H9 (cell line): ENCODE measurements around the gene CSF2. TPM values are rescaled to one million over a fixed set of nuclear protein-coding genes. Genes with fewer than 3 reads are reported as not detected.

Source experiments
- DNase-seq: peaks from one replicate; pipeline ENCODE4 v3.0.0-alpha.2; 2017
- H2AFZ ChIP-seq: one replicate; pipeline ENCODE4 v1.6.1; 2013; ENCODE audit warnings: mild to moderate bottlenecking, low read length, control low read depth, moderate library complexity
- H2AK5ac ChIP-seq: 2 replicates; pipeline ENCODE4 v1.6.1; 2013; ENCODE audit warnings: low read length, control low read depth, mixed read lengths; ENCODE audit not compliant: insufficient read length
- H2BK120ac ChIP-seq: one replicate; pipeline ENCODE4 v1.6.1; 2013; ENCODE audit warnings: low read depth, mild to moderate bottlenecking, low read length, control low read depth, inconsistent platforms; ENCODE audit not compliant: poor library complexity, severe bottlenecking
- H2BK12ac ChIP-seq: 2 replicates; pipeline ENCODE4 v1.6.1; 2013; ENCODE audit warnings: low read length, control low read depth, mixed read lengths, low read depth; ENCODE audit not compliant: insufficient read length
- H2BK15ac ChIP-seq: 2 replicates; pipeline ENCODE4 v1.6.1; 2013; ENCODE audit warnings: low read depth, low read length, control low read depth
- H2BK20ac ChIP-seq: one replicate; pipeline ENCODE4 v1.6.1; 2013; ENCODE audit warnings: low read depth, mild to moderate bottlenecking, low read length, control low read depth, inconsistent platforms; ENCODE audit not compliant: poor library complexity, severe bottlenecking
- H2BK5ac ChIP-seq: 2 replicates; pipeline ENCODE4 v1.6.1; 2013; ENCODE audit warnings: low read length, control low read depth, mixed read lengths; ENCODE audit not compliant: insufficient read length
- H3K14ac ChIP-seq: 2 replicates; pipeline ENCODE4 v1.6.1; 2013; ENCODE audit warnings: low read length, control low read depth; ENCODE audit not compliant: insufficient read depth
- H3K18ac ChIP-seq: 2 replicates; pipeline ENCODE4 v1.6.1; 2013; ENCODE audit warnings: low read depth, mild to moderate bottlenecking, mixed read lengths, low read length, control low read depth; ENCODE audit not compliant: insufficient read length
- H3K23ac ChIP-seq: 2 replicates; pipeline ENCODE4 v1.6.1; 2013; ENCODE audit warnings: low read length, control low read depth, mixed read lengths, low read depth; ENCODE audit not compliant: insufficient read length
- H3K23me2 ChIP-seq: 2 replicates; pipeline ENCODE4 v1.6.1; 2013; ENCODE audit warnings: low read depth, mild to moderate bottlenecking, mixed read lengths, low read length, control low read depth; ENCODE audit not compliant: insufficient read length, poor library complexity, severe bottlenecking
- H3K27ac ChIP-seq: 2 replicates; pipeline ENCODE4 v1.5.1; 2013; ENCODE audit warnings: low read length, control low read depth, mixed read lengths, low read depth; ENCODE audit not compliant: insufficient read length
- H3K27me3 ChIP-seq: 2 replicates; pipeline ENCODE4 v1.6.1; 2013; ENCODE audit warnings: low read length, control low read depth, inconsistent platforms; ENCODE audit not compliant: insufficient read depth
- H3K4ac ChIP-seq: 2 replicates; pipeline ENCODE4 v1.6.1; 2013; ENCODE audit warnings: low read depth, mild to moderate bottlenecking, control low read depth, inconsistent platforms, low read length, moderate library complexity
- H3K4me1 ChIP-seq: 2 replicates; pipeline ENCODE4 v1.6.1; 2013; ENCODE audit warnings: low read length, control low read depth, inconsistent platforms; ENCODE audit not compliant: insufficient read depth
- H3K4me2 ChIP-seq: 2 replicates; pipeline ENCODE4 v1.6.1; 2013; ENCODE audit warnings: low read length, control low read depth, mixed read lengths; ENCODE audit not compliant: insufficient read length, insufficient read depth
- H3K56ac ChIP-seq: 2 replicates; pipeline ENCODE4 v1.6.1; 2013; ENCODE audit warnings: low read depth, mild to moderate bottlenecking, mixed read lengths, low read length, control low read depth; ENCODE audit not compliant: insufficient read length
- H3K79me1 ChIP-seq: 2 replicates; pipeline ENCODE4 v1.6.1; 2013; ENCODE audit warnings: low read depth, mild to moderate bottlenecking, moderate library complexity, low read length, control low read depth, inconsistent platforms; ENCODE audit not compliant: insufficient read depth, poor library complexity, severe bottlenecking
- H3K79me2 ChIP-seq: 2 replicates; pipeline ENCODE4 v1.6.1; 2013; ENCODE audit warnings: low read length, control low read depth, inconsistent platforms; ENCODE audit not compliant: insufficient read depth
- H3K9ac ChIP-seq: 2 replicates; pipeline ENCODE4 v1.6.1; 2013; ENCODE audit warnings: low read length, control low read depth, mixed read lengths; ENCODE audit not compliant: insufficient read length; ENCODE audit errors: extremely low read depth
- H3K9me3 ChIP-seq: one replicate; pipeline ENCODE4 v1.6.1; 2013; ENCODE audit warnings: low read depth, low read length, inconsistent platforms; ENCODE audit not compliant: control insufficient read depth
- H3T11ph ChIP-seq: one replicate; pipeline ENCODE4 v1.6.1; 2013; ENCODE audit warnings: mild to moderate bottlenecking, low read length, control low read depth, inconsistent platforms
- H4K20me1 ChIP-seq: one replicate; pipeline ENCODE4 v1.6.1; 2013; ENCODE audit not compliant: control insufficient read depth, insufficient read length, insufficient read depth
- H4K5ac ChIP-seq: 2 replicates; pipeline ENCODE4 v1.6.1; 2013; ENCODE audit warnings: low read depth, mild to moderate bottlenecking, mixed read lengths, low read length, control low read depth; ENCODE audit not compliant: insufficient read length
- H4K8ac ChIP-seq: replicated peaks from 2 replicates; pipeline ENCODE4 v1.6.1; 2013; ENCODE audit warnings: low read length, control low read depth, mixed read lengths, low read depth; ENCODE audit not compliant: insufficient read length
- H4K91ac ChIP-seq: 2 replicates; pipeline ENCODE4 v1.6.1; 2013; ENCODE audit warnings: low read depth, mild to moderate bottlenecking, moderate library complexity, mixed read lengths, low read length, control low read depth; ENCODE audit not compliant: insufficient read length
- H3K27ac Mint-ChIP-seq, 3 experiments: 2 replicates in 2 of 3; 3 replicates in 1 of 3; pipeline ENCODE4 v1.8.0; 2020 to 2021; ENCODE audit warnings: mixed read lengths in 3 of 3, mild to moderate bottlenecking in 1 of 3, moderate library complexity in 1 of 3
- H3K27me3 Mint-ChIP-seq: 2 replicates; pipeline ENCODE4 v1.8.0; 2021; ENCODE audit warnings: low read depth, mild to moderate bottlenecking, moderate library complexity, mixed read lengths
- H3K36me3 Mint-ChIP-seq, 3 experiments: 2 replicates in 2 of 3; 3 replicates in 1 of 3; pipeline ENCODE4 v1.8.0; 2020 to 2021; ENCODE audit warnings: low read depth in 3 of 3, mixed read lengths in 3 of 3; ENCODE audit not compliant: insufficient read depth in 1 of 3
- H3K4me1 Mint-ChIP-seq, 2 experiments: 2 replicates each; pipeline ENCODE4 v1.8.0; 2020; ENCODE audit warnings: mixed read lengths in 2 of 2
- H3K4me3 Mint-ChIP-seq, 2 experiments: 2 replicates in 1 of 2; 3 replicates in 1 of 2; pipeline ENCODE4 v1.8.0; 2020 to 2021; ENCODE audit warnings: mild to moderate bottlenecking in 2 of 2, mixed read lengths in 2 of 2, moderate library complexity in 1 of 2
- H3K9me3 Mint-ChIP-seq, 2 experiments: 2 replicates in 1 of 2; 3 replicates in 1 of 2; pipeline ENCODE4 v1.8.0; 2020; ENCODE audit warnings: mild to moderate bottlenecking in 2 of 2, mixed read lengths in 2 of 2, moderate library complexity in 1 of 2
- WGBS: extraction: QIAGEN DNeasy Blood & Tissue Kit; methylation state at CpG from one replicate; pipeline ENCODE4 v1.1.7; 2013; ENCODE audit warnings: missing lambda C conversion rate, low lambda C conversion rate, mixed read lengths; ENCODE audit not compliant: insufficient read length; ENCODE audit errors: extremely low coverage; 5-methylcytosine and 5-hydroxymethylcytosine counted together
- total RNA-seq: library from RNA; stranded (reverse); gene quantifications from 2 replicates; pipeline ENCODE4 v1.2.1, GENCODE V29; 2021
- TF ChIP-seq, protein P1 (sequence below): fragments of 200-600 bp; sonication (generic); conservative IDR thresholded peaks from 3 replicates; pipeline ENCODE4 v1.8.0; 2021; ENCODE audit warnings: antibody characterized with exemption, mild to moderate bottlenecking

Gene CSF2
- total RNA-seq, 1 experiment from 2014 or later: not detected

DNA sequence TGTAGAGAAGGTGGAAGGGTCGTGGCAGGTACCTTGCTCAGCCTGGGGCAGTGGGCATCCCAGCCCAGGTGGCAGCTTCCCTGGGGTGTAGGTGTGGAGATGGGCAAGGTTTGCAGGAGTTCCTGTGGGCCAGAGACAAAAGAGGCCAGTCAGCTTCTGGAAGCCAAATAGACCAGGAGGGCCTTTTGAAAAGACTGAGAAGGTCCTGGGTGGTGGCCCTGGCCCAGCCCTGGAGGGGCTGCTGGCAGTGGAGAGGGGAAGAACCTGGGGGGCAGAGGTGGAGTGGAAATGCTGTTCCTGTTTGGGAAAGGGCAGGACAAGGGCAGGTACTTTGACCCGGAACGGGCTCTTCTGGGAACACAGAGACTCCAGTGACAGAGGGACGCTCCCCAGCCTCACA, 20.1 kb upstream of the CSF2 start:
- Mint-ChIP-seq H3K36me3 (no peaks in the 10 kb centered on the region), H3K27me3 (peaks cover 3% of the 10 kb centered on the region), H3K4me1 (0 out of 4 replicates have a peak, but pooled peaks cover 0 to 3% of the 10 kb centered on the region in 2 experiments), H3K4me3 (no peak overlapping the region), H3K9me3 (no peaks in the 10 kb centered on the region), H3K27ac (no peak overlapping the region)
- Histone ChIP-seq H4K91ac (no peak overlapping the region), H3K4me2 (no peak overlapping the region), H3T11ph (no peak overlapping the region), H3K14ac (no peak overlapping the region), H4K5ac (no peak overlapping the region), H3K27me3 (no peaks in the 10 kb centered on the region), H3K23me2 (no peaks in the 10 kb centered on the region), H3K23ac (no peak overlapping the region), H2BK12ac (no peak overlapping the region), H3K79me1 (no peaks in the 10 kb centered on the region), H2BK120ac (no peak overlapping the region), H3K4ac (no peak overlapping the region), H2BK20ac (no peak overlapping the region), H3K9ac (no peak overlapping the region), H3K56ac (no peak overlapping the region), H3K9me3 (no peaks in the 10 kb centered on the region), H3K4me1 (no peaks in the 10 kb centered on the region), H3K18ac (no peak overlapping the region), H4K8ac (no peak overlapping the region), H2AFZ (no peak overlapping the region), H2AK5ac (no peak overlapping the region), H3K79me2 (no peaks in the 10 kb centered on the region), H3K27ac (no peak overlapping the region), H2BK15ac (no peak overlapping the region), H2BK5ac (no peak overlapping the region), H4K20me1 (no peaks in the 10 kb centered on the region)
- DNase-seq: peak; percentile 18
- no CpG with 5 or more reads among the region's 4 CpGs for WGBS
- TF ChIP-seq, protein P1, sequence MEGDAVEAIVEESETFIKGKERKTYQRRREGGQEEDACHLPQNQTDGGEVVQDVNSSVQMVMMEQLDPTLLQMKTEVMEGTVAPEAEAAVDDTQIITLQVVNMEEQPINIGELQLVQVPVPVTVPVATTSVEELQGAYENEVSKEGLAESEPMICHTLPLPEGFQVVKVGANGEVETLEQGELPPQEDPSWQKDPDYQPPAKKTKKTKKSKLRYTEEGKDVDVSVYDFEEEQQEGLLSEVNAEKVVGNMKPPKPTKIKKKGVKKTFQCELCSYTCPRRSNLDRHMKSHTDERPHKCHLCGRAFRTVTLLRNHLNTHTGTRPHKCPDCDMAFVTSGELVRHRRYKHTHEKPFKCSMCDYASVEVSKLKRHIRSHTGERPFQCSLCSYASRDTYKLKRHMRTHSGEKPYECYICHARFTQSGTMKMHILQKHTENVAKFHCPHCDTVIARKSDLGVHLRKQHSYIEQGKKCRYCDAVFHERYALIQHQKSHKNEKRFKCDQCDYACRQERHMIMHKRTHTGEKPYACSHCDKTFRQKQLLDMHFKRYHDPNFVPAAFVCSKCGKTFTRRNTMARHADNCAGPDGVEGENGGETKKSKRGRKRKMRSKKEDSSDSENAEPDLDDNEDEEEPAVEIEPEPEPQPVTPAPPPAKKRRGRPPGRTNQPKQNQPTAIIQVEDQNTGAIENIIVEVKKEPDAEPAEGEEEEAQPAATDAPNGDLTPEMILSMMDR: no peak
